GM18526 (cell line): Measurements from ENCODE around the gene FAM229A.
A peak's percentile ranks its signal among the peaks of the same experiment; 100 is the strongest.

Source experiments
- POLR2A ChIP-seq: IDR thresholded peaks from 3 replicates; pipeline ENCODE4 v1.6.1; 2011; ENCODE audit not compliant: insufficient read length; ENCODE audit errors: extremely low read depth

Gene FAM229A

DNA sequence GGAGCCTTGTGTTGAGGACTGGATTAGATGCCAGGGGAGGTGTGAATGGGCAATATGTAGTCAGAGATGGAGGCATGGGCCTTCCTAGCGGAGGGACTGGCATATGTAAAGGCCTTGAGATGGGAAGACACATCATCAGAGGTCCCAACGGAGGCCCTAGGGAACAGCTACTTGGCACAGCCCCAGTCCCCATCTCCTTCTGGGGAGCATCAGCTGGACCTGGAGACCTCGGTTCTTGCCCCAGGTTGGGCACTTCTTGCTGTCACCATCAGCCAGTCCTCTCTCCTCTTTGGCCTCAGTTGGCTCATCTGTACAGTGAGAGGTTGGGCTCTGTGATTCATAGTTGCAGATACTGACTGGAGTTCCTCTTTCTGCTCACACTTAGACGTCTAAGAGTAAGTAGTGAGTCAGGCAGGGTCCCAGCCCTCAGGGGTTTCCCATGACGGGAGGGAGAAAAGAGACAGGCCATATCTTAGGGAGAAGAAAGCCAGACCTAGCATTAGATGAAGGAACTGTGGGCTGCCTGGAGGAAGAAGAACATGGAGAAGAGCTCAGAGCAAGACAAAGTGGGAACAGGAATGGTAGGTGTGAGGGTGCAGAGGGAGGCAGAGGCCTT lies 22.8 kb downstream of the FAM229A start:
- no peak for TF ChIP-seq POLR2A

DNA sequence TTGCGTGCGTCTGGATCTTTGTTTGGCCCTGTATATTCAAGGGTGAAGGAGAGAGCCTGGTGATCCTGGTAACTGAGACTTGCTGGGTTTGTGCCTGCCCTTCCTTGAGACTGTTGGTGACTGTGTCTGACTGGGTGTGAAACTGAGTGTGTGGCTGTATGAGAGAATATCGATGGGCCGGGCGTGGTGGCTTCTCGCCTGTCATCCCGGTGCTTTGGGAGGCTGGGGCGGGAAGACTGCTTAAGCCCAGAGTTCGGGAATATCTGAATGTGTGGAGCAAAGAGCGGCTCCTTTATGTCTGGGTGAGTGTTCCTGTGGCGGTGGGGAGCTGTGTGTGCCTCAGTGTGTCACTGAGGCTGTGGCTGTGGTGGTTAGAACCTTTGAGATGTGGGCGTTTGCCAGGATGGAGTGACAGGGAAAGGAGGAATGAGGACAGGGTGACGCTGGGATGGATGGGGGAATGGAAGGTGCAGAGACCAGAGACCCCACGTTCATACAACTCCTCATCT lies 23.6 kb downstream of the FAM229A start:
- TF ChIP-seq POLR2A, result no peak

DNA sequence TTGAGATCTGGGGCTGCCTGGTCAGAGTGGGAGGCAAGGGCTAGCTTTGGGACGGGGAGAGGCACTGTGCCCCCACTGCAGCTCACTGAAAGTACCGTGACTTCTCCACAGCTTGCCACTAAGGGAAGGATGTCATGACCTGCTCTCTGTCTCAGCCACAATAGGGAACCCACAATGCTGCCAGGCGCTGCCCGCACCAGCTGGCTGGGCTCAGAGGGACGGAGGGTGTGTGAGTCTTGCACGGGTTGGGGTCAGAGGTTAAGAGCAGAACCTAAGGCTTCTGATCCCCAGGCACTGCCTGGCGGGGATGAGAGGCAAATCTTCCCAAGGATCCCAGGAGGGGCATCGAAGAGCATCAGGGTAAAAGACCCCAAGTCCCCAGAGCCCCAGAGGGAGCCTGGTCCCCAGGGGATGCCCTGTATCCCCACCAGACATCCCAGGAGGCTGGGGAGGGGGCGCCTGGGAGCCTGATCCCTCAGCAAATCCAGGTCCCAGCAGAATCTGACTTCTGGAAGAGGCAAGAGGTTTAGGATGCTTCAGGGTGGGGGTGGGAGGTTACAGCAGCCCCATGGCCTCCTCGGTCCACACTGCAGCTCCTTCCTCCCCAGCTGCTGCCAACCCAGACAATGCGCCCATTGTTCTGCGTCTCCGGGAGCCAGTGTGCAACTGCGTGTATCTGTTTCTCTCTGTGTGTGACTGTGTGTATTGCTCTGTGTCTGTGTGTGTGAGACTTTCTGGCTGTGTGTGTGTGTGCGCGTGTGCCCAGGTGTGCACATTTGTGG lies 24.2 kb downstream of the FAM229A start:
- TF ChIP-seq POLR2A, result no peak

DNA sequence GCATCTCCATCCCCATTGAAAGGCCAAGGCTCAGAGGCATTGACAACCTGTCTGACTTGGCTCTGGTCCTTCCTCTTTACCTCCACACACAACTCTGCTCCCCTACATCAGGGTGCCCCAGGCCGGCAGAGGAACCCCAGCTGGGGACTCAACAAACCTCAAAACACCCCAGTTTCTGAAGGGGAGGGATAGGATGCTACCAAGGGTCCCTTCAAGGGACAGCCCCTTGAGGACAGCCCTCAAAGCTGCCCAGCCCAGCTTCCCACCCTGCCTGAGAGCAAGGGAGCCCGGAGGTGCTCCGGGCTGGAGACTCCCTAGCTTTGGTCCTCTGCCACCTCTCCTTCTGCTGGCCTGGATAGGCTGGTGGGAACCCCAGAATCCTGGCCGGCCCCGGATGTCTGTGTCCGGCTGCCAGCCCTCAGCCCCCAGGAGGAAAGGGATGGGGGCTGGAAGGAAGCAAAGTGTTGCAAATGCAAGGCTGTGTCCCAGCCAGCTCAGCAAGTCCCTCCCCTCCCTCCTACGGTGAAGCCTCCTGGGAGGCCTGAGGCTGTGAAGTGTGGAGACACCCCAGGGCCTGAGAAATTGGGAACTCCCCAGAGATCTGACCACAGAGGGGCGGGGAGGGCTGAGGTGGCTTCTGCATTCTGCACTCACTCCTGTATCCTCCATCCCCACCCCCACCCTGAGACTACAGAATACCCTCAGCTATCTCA lies 25.2 kb downstream of the FAM229A start:
- TF ChIP-seq POLR2A, result no peak

DNA sequence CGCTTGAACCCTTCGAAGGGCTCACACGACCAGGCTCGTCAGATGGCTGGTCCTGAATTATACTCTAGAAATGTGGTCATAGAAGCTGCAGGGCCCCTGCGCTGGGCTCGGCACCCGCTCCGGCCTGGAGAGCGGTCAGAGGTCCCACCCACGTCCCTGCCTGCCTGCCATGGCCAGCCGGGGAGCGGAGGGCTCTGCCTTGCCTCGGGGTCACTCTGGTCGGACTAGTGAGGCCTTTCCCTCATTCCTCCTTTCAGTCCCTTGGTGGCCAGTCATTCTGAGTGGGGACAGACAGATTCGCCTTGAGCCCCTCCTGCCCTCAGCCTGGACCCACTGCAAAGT lies 25.7 kb downstream of the FAM229A start:
- TF ChIP-seq POLR2A, result no peak

DNA sequence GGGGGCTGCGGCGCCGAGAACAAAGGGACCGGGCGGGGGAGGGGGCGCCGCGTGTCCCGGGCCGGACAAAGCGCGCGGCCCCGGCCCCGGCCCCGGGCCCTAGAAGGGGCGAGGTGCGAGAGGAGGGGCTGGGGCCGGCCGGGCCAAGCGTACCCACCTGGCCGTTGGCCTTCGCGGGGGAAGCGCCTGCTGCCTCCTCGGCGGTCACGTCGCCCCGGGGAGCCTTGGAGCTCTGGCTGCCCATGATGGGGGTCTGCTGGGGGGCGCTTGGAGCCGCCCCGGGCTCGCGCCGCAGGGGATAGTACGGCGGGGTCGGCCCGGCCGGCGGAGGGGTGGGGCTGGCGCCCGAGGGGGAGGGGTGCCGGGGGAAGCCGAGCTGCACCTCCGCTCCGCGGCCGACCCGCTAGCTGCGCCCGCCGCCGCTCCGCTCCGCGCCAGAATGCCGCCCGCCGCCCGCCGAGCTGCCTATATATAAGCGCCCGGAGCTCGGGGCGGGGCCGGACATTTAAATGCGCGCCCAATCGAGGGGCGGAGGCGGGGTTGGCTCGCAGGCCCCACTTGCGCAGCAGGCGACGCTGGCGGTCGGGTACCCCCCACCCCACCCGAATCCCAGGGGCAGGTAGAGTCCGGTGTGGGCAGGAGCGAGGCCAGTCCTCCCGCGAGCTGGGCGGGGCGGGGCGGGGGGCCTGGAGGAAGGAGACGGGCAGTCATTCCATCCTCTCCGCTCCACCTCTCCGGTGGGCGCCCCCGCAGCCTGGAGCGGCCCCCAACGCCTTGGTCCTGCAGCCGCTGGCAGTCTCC lies 26.3 kb downstream of the FAM229A start, which contains the start of gene MARCKSL1:
Gene MARCKSL1, minus strand, starts transcription at position 444 of the 801 bp plus-strand sequence. Its CDS starts 200 bp downstream, at position 244.
- TF ChIP-seq POLR2A, result peak; percentile 99

DNA sequence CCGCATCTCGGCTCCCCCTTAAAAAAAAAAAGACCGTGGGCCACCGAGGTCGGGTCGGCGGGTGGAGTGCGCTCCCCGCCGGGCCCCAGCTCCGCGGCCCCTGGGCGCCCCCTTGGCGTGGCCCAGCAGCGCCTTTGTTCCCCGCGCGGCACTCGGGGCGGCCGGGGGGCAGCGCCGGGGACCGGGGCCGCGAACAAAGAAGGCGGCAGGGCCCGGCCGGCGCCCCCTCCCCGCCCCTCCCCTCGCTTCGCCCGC lies 26.8 kb downstream of the FAM229A start:
- no peak for TF ChIP-seq POLR2A

DNA sequence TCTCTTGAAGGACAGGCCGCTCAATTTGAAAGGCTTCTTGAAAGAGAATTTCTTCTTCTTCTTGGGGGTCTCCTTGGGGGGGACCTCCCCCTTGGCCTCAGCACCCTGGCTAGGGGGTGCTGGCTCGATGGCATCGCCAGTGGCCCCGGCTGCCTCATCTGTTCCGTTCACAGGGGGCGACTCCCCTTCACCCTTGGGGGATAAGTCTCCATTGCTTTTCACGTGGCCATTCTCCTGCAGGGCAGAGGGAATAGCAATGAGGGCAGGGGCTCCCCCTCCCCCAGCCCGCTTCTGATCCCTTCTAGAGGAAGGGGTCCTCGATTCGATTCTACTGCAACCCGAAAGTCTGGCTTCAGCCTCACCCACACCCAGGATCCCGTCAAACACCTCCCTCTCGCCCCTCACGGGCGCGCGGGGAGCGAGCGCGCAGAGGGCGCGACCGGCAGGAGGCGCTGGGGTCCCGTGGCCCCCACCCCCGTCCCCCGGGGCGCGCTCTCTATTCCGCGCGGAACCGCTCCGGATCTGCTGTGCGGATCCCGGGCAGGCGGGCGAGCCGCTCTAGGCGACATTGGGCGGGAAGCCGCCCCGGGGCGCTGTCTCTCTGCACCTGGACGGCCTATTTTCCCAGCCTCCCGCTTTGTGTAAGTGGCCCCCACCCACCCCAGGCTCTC lies 27.3 kb downstream of the FAM229A start:
- no peak for TF ChIP-seq POLR2A

DNA sequence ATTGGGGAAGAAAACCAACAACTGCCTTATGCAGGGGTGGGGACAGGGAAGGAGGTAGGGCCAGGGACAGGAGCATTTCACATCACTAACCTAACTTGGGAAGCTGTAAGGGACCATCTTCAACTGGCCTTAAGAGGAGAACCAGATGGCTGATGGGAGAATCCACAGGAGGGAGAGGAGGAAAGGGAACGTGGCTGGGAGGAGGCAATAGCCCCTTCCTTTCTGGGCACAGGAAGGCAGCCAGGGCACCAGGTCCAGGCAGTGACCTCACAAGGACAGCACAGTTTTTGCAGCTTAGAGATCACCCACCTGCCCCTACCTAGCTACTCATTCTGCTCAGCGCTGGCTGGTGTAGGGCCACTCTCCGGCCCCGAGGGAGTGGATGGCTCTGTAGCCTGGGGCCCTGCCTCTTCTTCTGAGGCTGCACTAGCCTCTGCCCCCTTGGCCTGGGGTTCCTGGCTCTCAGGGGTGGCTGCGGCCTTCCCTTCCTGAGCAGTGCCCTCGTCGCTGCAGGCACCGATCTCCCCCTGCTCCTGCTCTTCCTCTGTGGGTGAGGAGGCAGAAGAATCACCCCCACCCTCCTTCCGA lies 27.9 kb downstream of the FAM229A start:
- no peak for TF ChIP-seq POLR2A

DNA sequence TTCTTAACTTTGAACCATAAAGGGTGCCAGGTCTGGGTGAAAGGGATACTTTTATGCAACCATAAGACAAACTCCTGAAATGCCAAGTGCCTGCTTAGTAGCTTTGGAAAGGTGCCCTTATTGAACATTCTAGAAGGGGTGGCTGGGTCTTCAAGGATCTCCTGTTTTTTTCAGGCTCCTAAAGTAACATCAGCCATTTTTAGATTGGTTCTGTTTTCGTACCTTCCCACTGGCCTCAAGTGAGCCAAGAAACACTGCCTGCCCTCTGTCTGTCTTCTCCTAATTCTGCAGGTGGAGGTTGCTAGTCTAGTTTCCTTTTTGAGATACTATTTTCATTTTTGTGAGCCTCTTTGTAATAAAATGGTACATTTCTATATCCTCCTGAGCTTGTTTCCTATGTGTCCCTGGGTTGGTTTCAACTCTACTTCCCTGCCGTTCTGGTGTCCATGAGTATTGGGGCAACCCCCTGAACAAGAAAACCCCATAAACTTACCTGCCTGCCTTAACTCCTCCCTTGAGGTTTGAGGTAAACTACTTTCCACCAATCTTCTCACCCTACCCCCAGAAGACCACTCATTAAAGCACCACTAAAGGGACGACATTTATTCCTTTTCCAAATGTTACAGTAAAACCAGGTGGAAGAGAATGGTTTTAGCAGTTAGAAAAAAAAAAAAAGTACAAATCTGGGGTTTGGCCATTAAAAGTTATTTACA lies 28.9 kb downstream of the FAM229A start:
- no peak for TF ChIP-seq POLR2A

DNA sequence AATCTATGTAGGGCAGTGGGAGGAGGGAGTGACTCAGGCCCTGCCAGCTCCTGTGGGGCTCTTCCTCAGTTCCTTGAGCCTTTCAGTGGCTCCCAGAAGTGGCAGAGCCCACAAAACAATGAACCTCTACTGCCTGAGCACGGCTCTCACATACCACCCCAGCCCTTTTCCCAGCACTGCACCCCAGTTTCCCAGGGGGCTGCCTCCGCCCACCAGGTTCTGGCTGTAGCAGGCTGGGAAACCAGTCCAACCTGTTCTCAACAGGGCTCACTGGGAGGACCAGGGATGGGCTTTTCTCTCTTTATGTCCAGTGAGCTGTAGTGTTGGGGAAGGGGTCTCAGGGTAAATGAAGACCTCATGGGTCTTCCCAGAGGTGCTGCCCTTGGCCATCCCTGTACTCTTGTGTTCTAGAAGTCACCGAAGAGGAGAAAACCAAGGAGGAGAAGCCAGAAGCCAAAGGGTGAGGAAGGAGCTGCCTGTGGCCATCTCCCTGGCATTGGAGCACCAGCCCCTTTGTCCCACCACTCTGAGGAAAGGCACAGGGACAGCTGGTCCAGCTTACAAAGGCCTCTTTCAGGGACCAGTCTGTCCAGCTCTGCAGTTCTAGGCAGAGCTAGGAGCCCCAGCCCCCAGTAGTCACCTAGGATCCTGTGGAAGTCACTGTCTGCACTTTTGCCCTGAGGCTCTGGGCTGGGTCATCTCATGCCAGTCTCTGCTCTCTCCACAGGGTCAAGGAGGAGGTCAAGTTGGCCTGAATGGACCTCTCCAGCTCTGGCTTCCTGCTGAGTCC lies 29.8 kb downstream of the FAM229A start:
- TF ChIP-seq POLR2A, result peak; percentile 27

DNA sequence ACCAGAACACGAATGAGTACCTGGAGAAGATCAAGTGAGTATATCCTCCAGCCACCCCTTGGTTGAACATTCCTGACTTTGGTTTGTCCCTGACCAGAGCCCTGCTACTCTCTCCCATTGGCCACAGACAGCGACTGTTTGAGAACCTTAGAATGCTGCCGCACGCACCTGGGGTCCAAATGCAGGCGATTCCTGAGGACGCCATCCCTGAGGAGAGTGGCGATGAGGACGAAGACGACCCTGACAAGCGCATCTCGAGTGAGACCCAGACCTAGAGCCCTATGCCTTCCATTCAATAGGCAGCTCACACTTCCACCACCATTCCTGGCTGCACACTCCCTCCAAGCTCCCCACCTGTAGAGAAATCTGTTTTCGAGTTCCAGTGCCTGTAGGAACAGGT lies 30.7 kb downstream of the FAM229A start:
- TF ChIP-seq POLR2A, result peak; percentile 26

DNA sequence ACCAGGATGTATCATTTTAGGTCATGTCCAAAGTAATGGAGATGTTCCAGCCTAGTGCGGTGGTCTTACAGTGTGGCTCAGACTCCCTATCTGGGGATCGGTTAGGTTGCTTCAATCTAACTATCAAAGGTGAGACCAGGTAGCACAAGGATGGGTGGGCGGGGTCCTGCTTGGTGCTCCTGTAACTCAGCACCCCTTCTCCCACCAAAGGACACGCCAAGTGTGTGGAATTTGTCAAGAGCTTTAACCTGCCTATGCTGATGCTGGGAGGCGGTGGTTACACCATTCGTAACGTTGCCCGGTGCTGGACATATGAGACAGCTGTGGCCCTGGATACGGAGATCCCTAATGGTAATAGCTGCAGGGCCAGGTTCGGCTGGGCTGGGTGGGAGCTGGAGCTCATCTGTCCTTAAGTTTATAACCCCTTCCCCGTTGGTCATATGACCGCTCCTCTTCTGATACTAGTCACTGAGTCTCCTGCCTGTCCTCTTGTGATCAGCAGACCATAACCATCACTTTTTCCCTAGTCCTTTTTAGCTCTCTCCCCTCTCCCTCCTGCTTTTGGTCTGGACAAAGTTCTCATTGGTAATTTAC lies 31.6 kb downstream of the FAM229A start:
- TF ChIP-seq POLR2A, result no peak
